T-helper 17 cell (primary cell): Measurements from ENCODE around the gene NCOR1. TPM values are rescaled to one million over a fixed set of nuclear protein-coding genes. Genes with fewer than 3 reads are reported as not detected.
"Not testable (repeated sequence)": the region's sequence is repeated elsewhere in the genome, so short reads cannot be mapped to it uniquely, and the experiment has no call there.

ENCODE experiments used
- ATAC-seq: fragments of 150-1000 bp; cut with Tn5 transposase; 2 replicates; pipeline ENCODE4 v1.10.0; 2021; ENCODE audit warnings: mild to moderate bottlenecking, moderate library complexity
- DNase-seq, 3 donors: peaks; one replicate each; pipeline versions ENCODE4 v3.0.0 to v3.0.0-alpha.2; 2020 to 2021
- H3K9me3 ChIP-seq: one replicate; pipeline ENCODE4 v1.7.0; 2013; ENCODE audit warnings: low read length, mild to moderate bottlenecking; ENCODE audit not compliant: control insufficient read depth, poor library complexity, severe bottlenecking
- H3K27ac Mint-ChIP-seq: one replicate; pipeline ENCODE4 v1.8.0; 2022; ENCODE audit warnings: mild to moderate bottlenecking, moderate library complexity, mixed read lengths
- H3K27me3 Mint-ChIP-seq: one replicate; pipeline ENCODE4 v1.8.0; 2022; ENCODE audit warnings: mixed read lengths
- H3K36me3 Mint-ChIP-seq: one replicate; pipeline ENCODE4 v1.8.0; 2022; ENCODE audit warnings: low read depth, mixed read lengths
- H3K4me1 Mint-ChIP-seq: one replicate; pipeline ENCODE4 v1.8.0; 2022; ENCODE audit warnings: mild to moderate bottlenecking, mixed read lengths
- H3K4me3 Mint-ChIP-seq: one replicate; pipeline ENCODE4 v1.8.0; 2022; ENCODE audit warnings: mild to moderate bottlenecking, moderate library complexity, mixed read lengths
- total RNA-seq, 4 donors: library from RNA in 2 of 4; stranded (reverse) in 2 of 4; gene quantifications; one replicate each; pipeline ENCODE4 v1.2.3 and lab custom pipeline; 2022 to 2026

The NCOR1 gene
- total RNA-seq, 2 donors from 2014 or later = 155 to 161 TPM

GRCh38 chr17:16158714-16159113 is 56.6 kb downstream of the NCOR1 start:
- no peaks in the 10 kb centered on the region for H3K27me3 Mint-ChIP-seq
- no peak for ATAC-seq
- H3K4me1 Mint-ChIP-seq = peaks cover 22% of the 10 kb centered on the region

GRCh38 chr17:16155536-16155935 is 59.8 kb downstream of the NCOR1 start:
- H3K4me3 Mint-ChIP-seq = peak overlapping the region; percentile 36
- H3K4me1 Mint-ChIP-seq = peaks cover 13% of the 10 kb centered on the region
- H3K27ac Mint-ChIP-seq = peak overlapping the region; percentile 47
- DNase-seq = no peak
- peaks cover 7% of the 10 kb centered on the region for H3K36me3 Mint-ChIP-seq
- no peaks in the 10 kb centered on the region for H3K9me3 ChIP-seq
- no peak for ATAC-seq
- H3K27me3 Mint-ChIP-seq = no peaks in the 10 kb centered on the region

More at GRCh38 chr17:16158714-16159113, 56.6 kb downstream of the NCOR1 start:
- Mint-ChIP-seq H3K36me3 (peaks cover 8% of the 10 kb centered on the region), H3K27ac (no peak overlapping the region), H3K4me3 (no peak overlapping the region)
- no peak for DNase-seq
- no peaks in the 10 kb centered on the region for H3K9me3 ChIP-seq

DNA sequence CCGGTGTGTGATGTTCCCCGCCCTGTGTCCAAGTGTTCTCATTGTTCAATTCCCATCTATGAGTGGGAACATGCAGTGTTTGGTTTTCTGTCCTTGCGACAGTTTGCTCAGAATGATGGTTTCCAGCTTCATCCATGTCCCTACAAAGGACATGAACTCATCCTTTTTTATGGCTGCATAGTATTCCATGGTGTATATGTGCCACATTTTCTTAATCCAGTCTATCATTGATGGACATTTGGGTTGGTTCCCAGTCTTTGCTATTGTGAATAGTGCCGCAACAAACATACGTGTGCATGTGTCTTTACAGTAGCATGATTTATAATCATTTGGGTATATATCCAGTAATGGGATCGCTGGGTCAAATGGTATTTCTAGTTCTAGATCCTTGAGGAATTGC is 63.0 kb downstream of the NCOR1 start:
- H3K27ac Mint-ChIP-seq, H3K27me3 Mint-ChIP-seq, H3K9me3 ChIP-seq, DNase-seq, ATAC-seq, H3K4me3 Mint-ChIP-seq: not testable (repeated sequence)
- Mint-ChIP-seq H3K36me3 (peaks cover 18% of the 10 kb centered on the region), H3K4me1 (peaks cover 21% of the 10 kb centered on the region)

- Mint-ChIP-seq H3K4me1 (peaks cover 13% of the 10 kb centered on the region), H3K27me3 (no peaks in the 10 kb centered on the region), H3K4me3 (no peak overlapping the region), H3K27ac (no peak overlapping the region), H3K36me3 (peaks cover 15% of the 10 kb centered on the region)
- DNase-seq (no peak), ATAC-seq (no peak)
- H3K9me3 ChIP-seq = no peaks in the 10 kb centered on the region
Measured at GRCh38 chr17:16150251-16150856, 65.0 kb downstream of the NCOR1 start.

DNA sequence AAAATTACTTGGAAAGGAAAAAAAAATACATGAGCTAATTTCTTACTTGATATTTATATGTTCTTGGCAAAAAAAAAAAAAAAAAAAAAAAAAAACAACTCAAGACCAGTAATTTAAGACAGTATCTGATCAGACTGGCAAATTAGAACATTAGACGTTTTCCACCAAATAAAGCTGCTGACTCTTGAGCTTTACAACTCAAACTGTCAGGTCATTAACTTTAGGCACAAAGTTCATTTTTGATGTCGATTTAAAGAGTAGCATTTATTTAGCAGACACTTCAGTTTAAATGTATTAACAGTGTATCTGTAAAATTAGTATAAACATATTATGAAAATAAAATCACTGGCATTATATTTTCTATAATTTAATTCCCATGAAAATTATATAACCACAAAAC is 66.7 kb downstream of the NCOR1 start:
- peak overlapping the region; percentile 54 for H3K27ac Mint-ChIP-seq

GRCh38 chr17:16145319-16145890 is 69.9 kb downstream of the NCOR1 start:
- H3K4me1 Mint-ChIP-seq = peaks cover 17% of the 10 kb centered on the region
- not testable (repeated sequence) for H3K27me3 Mint-ChIP-seq, H3K4me3 Mint-ChIP-seq, DNase-seq, H3K27ac Mint-ChIP-seq, H3K9me3 ChIP-seq, ATAC-seq
- peaks cover 19% of the 10 kb centered on the region for H3K36me3 Mint-ChIP-seq

More for the DNA sequence above, 66.7 kb downstream of the NCOR1 start:
- Mint-ChIP-seq H3K4me1 (peaks cover 10% of the 10 kb centered on the region), H3K27me3 (no peaks in the 10 kb centered on the region), H3K4me3 (no peak overlapping the region), H3K36me3 (peaks cover 13% of the 10 kb centered on the region)
- ATAC-seq (no peak), DNase-seq (no peak)
- no peaks in the 10 kb centered on the region for H3K9me3 ChIP-seq

DNA sequence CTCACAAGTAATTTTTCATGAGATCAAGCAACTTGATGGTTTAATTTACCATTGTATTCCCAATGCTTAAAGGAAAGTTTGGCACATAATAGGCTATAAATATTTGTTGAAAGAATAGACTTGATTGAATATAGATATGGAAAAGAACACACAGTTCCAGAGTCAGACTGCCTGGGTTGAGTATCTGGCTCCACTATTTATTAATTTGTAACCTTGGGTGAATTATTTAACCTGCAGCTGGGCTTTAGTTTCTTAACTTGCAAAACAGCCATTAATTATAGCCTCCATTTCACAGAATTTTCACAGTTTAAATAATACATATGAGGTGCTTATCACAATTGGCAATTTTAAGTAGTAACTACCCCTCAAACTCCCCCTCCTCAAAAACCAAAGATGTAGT is 73.6 kb downstream of the NCOR1 start:
- no peak for DNase-seq
- H3K9me3 ChIP-seq = no peaks in the 10 kb centered on the region
- H3K36me3 Mint-ChIP-seq = peaks cover 8% of the 10 kb centered on the region
- no peak overlapping the region for H3K27ac Mint-ChIP-seq
- H3K4me3 Mint-ChIP-seq = no peak overlapping the region
- no peaks in the 10 kb centered on the region for H3K27me3 Mint-ChIP-seq
- no peak for ATAC-seq
- peaks cover 9% of the 10 kb centered on the region for H3K4me1 Mint-ChIP-seq

- no peaks in the 10 kb centered on the region for H3K27me3 Mint-ChIP-seq
- H3K4me3 Mint-ChIP-seq = no peak overlapping the region
- H3K36me3 Mint-ChIP-seq = peaks cover 8% of the 10 kb centered on the region
Measured at GRCh38 chr17:16140854-16141253, 74.5 kb downstream of the NCOR1 start.

DNA sequence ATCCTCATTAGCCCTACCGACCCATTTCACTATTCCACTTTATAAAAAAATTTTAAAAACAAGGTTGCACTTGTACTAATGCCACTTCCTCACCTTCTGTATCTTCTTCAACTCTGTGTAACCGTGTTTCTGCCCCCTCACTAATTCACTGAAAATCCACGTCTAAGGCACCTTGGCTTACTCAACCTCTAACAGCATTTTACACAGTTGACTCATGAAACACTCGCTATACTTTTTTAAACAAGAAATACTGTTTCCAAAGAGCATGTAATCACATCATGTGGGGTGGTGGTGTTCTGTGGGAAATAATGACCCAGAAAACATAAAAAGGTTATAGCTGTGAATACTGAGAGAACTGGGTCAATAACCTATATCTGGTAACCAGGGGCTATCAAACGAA is 79.9 kb downstream of the NCOR1 start:
- DNase-seq = no peak
- H3K27me3 Mint-ChIP-seq = no peaks in the 10 kb centered on the region

More at GRCh38 chr17:16140854-16141253, 74.5 kb downstream of the NCOR1 start:
- DNase-seq = no peak
- H3K9me3 ChIP-seq = no peaks in the 10 kb centered on the region
- peaks cover 9% of the 10 kb centered on the region for H3K4me1 Mint-ChIP-seq
- ATAC-seq = no peak
- peak overlapping the region; percentile 27 for H3K27ac Mint-ChIP-seq

DNA sequence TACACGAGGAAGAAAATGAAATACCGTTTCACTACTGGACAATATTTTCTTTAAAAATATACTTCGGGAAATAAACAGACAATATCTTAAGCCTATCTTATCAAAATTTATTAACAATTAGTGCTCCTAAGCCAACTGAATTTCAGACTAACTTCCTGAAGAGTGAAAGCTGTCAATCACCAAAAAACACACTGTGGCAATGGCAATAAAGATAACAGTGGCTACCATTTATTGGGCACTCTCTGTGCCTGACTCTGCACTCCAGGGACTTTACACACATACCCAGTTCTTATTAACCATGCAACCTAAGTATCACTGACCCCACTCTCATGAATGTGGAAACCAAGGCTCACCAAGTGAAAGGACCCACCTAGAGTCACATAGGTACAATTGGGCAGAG is 83.7 kb downstream of the NCOR1 start:
- H3K27me3 Mint-ChIP-seq = no peaks in the 10 kb centered on the region
- no peak overlapping the region for H3K27ac Mint-ChIP-seq
- H3K9me3 ChIP-seq = no peaks in the 10 kb centered on the region
- peaks cover 14% of the 10 kb centered on the region for H3K36me3 Mint-ChIP-seq
- ATAC-seq (no peak), DNase-seq (no peak)
- H3K4me3 Mint-ChIP-seq = no peak overlapping the region
- H3K4me1 Mint-ChIP-seq = peaks cover 13% of the 10 kb centered on the region

More for the DNA sequence above, 79.9 kb downstream of the NCOR1 start:
- Mint-ChIP-seq H3K4me3 (no peak overlapping the region), H3K36me3 (peaks cover 4% of the 10 kb centered on the region), H3K27ac (peak overlapping the region; percentile 62), H3K4me1 (peaks cover 3% of the 10 kb centered on the region)
- no peak for ATAC-seq
- H3K9me3 ChIP-seq = no peaks in the 10 kb centered on the region

GRCh38 chr17:16129441-16130205 is 85.7 kb downstream of the NCOR1 start:
- H3K27ac Mint-ChIP-seq = peak overlapping the region; percentile 86
- no peak for ATAC-seq

GRCh38 chr17:16123531-16123930 is 91.8 kb downstream of the NCOR1 start:
- Mint-ChIP-seq H3K4me3 (no peak overlapping the region), H3K27me3 (no peaks in the 10 kb centered on the region), H3K4me1 (peaks cover 19% of the 10 kb centered on the region), H3K27ac (no peak overlapping the region), H3K36me3 (peaks cover 28% of the 10 kb centered on the region)
- no peaks in the 10 kb centered on the region for H3K9me3 ChIP-seq
- ATAC-seq = no peak
- DNase-seq = no peak

More at GRCh38 chr17:16129441-16130205, 85.7 kb downstream of the NCOR1 start:
- DNase-seq = no peak
- no peaks in the 10 kb centered on the region for H3K9me3 ChIP-seq
- Mint-ChIP-seq H3K36me3 (peaks cover 16% of the 10 kb centered on the region), H3K27me3 (no peaks in the 10 kb centered on the region), H3K4me1 (peaks cover 15% of the 10 kb centered on the region), H3K4me3 (no peak overlapping the region)

DNA sequence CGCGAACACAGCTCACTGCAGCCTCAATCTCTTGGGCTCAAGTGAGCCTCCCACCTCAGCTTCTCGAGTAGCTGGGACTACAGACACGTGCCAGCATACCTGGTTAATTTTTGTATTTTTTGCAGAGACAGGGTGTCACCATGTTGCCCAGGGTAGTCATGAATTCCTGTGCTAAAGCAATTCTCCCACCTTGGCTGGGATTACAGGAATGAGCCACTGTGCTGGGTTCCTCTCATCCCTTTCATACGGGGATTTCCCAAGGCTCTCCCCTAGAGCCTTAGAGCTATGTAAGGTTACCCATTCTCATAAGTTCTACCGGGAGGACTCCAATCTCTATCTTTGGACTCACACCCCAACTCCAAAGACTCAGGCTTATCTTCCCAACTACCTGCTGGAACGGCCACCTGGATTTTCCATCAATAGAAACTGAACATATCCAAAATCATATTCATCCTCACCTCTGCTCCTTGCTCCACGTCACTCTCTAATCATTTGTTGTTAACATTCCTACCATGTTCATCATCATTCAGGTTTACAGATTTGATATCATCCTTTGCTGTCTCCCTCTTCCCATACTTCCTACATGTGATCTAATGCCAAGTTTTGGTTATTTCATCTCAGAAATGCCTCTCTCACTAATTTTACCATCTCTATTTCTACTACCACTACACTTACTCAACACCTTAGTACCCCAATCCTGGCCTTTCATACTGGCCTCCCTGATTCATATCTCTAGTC is 92.5 kb downstream of the NCOR1 start:
- DNase-seq (no peak), ATAC-seq (no peak)
- peaks cover 23% of the 10 kb centered on the region for H3K36me3 Mint-ChIP-seq
- peaks cover 16% of the 10 kb centered on the region for H3K4me1 Mint-ChIP-seq
- H3K4me3 Mint-ChIP-seq = no peak overlapping the region
- no peaks in the 10 kb centered on the region for H3K27me3 Mint-ChIP-seq
- peak overlapping the region; percentile 61 for H3K27ac Mint-ChIP-seq
- H3K9me3 ChIP-seq = no peaks in the 10 kb centered on the region
